ENCODE results near the gene RAPGEF3.

RAPGEF3 gene

DNA sequence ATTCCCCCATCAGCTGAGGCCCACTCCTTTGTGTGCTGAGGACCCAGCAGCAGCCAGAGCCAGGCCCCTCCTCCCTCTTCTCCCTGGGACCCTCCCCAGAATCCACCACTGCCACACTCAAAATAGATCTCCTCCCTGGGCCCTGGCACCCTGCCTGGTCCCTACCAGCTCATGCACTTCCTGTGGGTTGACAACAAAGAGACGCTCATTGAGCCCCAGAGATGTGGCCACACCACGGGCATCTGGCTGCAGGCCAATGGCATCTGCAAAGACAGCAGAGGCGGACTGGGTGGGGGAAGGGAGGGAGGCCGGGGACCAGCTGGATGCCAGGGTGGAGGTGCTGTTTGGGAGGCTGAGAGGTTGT, 17.4 kb downstream of the RAPGEF3 start:
- DNase-seq, result peak; percentile 34

DNA sequence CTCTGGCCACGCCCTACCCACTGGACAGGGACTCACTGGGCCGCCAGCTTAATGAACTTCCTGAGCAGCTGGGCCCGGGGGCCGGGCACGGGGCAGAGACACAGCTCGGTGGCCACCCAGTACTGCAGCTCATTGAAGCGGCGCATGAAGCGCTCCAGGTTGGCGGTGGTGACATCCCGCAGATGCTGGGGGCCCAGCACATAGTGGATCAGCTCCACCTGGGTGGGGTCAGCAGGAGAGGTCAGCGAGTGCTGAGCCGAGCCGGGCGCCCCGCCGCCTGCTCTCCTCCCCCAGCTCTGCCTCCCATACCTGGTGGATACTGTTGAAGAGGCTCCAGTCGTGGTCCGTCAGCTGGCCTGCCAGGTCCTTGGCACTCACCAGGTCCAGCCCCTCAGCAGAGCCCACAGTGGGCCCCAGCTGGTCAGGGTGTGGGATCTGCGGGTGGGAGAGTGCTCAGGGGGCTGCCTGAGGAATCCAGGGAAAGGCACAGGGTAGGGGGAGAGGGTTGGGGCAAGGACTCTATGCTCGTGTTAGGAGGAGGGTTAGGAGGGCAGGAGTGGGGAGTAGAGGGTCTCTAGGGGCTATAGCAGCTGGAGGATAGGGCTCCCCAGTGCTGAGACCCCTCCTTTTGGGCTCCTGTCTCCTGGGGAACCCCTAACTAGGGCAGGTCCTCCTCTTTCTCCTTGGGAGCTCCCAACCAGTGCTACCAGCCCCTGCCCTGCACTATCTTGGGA, 17.9 kb downstream of the RAPGEF3 start:
- DNase-seq, result no peak

DNA sequence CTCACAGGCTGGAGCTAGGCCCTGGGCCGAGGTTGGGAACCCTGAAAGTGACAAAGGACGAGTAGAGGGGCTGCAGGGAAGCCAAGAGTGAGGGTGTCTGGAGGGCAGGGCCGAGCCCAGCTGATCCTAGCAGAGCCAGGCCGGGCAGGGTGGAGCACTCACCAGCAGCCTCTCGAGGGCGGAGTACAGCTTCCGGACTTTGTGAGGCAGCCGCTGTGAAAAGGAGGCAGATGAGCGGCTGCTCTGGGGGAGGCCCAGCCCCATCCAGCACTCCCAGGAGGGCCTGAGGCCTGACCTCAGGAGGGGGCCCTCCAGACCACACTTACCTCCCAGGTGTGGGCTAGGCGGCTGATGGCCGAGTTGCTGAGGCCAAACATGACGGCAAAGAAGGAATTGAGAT, 18.7 kb downstream of the RAPGEF3 start:
- DNase-seq, result no peak

DNA sequence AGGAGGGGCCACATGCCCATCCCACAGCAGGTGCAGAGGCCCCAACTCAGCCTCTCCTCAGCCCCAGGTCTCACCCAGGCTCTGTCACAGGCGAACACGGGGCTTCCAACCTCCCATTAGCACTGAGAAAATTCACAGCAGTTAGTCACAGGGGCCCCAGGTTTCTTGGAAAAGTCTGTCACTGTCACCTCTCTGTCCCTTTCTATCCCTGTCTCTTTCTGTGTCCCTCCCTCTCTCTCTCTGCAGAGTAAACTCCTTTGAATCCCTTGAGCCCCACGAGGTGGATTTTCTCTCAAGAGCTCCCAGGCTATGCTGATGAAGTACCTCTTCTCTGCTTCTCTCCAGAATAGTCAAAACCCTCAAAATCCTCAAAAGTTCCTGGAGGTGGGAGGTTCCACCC, 19.4 kb downstream of the RAPGEF3 start:
- no peak for DNase-seq

DNA sequence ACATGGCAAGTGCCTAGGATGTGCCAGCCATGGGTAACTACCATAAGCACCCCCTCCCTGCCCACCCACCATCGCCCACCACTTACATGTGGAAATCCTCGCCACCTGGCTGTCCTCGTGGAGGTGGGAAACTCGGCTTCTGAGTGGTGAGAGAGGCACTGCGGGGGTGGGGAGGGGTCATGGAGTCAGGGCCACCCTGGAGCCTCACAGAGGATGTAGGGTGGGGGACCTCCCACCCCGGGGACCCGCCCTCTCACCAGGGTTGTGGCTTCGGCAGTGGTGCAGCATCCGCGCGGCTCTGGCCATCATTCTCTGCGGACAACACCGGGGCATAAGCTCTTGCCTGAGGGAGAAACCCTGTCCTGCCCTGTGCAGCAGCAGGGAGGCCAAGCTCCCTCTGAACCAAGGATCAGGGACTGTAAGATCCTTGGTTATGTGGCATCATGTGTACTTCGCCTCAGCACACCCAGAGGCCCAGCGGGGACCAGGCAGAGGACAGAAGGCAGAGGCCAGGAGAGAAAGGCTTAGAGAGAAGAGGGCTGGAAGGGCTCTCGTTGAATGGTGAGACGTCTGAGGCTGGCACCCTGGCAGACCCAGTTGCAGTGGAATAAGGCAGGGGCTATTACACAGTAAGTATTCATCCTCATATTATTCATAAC, 20.6 kb downstream of the RAPGEF3 start:
- DNase-seq, result no peak

DNA sequence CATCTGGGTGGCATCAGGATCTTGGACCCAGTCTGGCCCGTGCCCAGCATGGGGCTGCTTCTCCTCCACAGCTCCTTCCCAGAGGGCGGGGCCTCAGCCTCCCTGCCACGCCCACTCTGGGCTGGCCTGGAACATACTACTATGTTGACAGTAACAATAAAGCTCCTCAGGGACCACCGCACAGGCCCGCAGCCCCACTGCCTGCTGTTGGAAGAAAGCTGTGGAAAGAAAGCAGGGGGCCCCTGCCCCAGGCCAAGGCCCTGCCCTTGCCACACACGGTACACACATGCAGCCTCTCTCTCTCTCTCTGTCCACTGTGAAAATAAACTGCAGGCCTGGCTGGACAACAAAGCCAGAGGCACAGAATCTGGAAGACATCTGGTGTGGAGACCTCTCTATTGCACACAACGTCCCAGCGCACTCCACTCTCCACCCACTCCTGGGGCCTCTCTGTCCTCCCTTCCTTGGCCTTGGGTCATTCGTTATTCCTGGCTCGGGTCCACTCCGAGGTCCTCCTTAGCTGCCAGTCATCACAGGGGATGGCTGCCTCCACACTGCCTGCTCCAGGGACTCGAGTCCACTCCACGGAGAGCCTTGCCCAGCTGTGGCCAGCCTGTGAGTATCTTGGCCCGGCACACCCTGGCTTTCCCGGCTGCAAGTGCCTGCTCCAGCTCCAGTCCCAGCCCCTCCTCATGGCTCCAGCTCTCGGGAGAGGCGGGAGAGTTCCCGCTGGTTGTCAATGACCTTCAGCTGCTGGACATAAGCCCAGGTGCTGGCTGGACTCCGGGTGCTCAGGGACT, 21.6 kb downstream of the RAPGEF3 start:
- no peak for DNase-seq

DNA sequence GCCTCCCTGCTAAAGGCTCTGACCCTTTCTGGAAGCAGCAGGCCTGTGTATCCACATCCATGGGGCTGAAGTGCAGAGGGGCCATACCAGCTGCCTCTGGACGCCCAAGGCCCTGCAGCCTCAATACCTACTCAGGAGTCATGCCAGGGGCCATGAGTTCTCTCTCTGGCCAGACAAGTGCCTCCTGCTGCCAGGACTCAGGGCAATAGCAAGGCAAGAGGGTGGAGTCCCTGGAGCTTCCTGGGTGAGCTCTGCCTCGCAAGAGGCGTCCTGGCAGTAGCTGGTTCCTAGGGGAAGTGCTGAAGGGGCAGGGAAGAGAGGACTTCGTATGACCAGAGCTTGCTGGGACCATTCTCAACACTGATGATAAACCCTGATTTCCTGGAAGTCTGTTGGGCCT, 22.5 kb downstream of the RAPGEF3 start:
- DNase-seq, result no peak

DNA sequence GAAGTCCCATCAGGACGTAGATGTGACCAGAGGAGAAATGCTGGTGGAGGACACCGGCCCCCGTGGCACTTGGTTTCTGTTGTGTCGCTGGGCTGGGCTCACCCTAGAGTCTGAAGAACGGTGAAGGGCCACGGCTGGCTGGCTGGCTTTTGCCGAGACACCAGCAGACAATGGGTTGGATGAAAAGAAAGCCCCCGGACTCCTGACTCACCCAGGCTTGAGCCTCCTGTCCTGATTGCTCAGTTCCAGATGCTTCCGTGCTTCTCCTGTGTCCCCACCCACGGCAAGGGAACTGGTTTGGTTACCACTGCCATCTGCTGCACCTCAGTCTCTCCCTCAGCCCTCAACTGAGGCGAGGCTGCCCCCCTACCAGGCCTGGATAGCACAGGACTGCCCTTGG, 23.0 kb downstream of the RAPGEF3 start:
- no peak for DNase-seq

DNA sequence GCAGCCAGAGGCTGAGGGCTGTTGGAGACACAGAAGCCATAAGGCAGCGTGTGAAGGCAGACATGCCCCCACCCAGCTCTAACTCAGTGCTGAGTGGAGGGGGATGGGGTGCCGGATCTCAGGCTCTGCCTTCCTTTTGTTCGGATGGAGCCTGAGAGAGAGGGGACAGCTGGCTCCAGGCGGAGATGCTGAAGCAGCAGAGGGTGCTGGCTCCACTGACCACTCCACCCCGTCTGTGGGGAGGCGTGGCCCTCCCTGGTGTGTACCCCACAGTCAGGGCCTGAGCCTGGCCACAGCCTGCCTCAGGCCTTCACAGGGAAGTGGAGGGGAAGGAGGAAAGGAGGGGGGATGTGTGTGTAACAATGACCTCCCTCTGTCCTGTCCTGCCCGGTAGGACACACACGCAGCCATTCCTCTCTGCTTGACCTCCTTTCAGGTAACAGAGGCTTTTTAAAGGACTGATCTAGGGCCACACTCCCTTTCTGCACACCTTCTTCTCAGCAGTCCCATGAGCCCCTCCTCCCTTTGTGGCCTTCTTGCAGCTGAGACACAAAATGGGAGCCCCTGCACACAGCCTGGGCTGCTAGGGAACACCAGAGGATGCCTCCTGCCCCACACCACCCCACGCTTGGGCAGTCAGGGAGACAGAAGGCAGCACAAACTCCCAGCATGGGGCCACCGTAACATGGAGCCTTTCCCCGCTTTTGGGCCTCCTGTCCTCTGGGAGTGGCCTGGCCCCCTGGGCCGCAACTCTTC, 23.8 kb downstream of the RAPGEF3 start:
- DNase-seq, result no peak

DNA sequence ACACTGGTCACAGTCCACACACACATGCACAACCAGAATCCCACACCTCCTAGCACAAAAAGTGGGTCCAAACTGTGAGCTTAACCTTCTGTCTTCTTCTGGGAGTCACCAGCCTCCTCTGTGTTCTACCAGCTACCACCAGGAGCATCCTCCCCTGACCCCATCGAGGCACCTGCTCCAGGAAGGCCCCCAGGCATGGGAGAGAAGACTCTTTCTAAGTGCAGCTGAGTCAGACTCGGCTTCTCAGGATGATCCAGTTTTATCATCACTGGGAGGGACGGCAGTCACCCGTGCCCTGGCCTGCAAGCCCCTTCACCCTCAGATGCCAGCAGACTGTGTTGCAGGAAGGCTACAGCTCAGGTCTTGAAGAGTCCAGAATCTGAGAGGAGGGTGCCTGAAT, 25.5 kb downstream of the RAPGEF3 start:
- DNase-seq, result no peak

DNA sequence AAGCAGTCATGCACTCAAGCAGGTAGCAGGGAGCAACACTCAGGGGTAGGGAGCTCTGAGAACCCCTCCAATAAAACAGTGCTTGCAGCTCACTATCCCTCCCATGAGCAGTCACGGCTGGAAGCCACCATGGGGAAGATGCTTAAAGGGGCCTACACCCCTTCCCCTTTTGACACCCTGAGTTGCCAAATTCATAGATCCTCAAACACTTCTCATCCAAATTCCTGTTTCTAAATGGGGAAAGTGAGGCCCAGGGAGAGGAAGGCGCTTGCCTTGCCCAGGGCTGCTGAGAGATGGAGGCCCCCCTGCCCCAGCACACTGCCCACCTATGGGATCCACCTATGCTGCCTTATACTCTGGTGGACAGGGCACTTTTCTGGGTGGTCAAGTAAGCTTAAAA, 26.2 kb downstream of the RAPGEF3 start:
- DNase-seq, result no peak

DNA sequence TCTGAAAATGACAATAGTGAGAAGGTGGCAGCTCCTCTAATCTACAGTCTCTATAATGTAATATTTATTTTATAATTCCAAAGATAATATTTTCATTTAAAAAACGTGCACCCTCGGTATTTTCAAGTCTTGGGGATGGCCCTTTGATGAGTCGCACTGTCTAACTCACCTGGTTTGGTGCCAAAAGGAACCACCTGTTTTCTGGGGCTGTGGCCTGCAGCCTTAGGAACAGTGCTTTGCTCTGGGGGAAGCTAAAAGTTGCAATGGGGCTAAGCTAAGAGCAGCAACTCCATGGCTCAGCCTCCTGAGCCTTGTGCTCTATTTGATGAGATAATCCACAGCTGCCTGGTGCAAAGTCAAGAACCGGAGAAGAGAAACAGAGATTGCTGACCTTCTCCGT, 27.0 kb downstream of the RAPGEF3 start:
- no peak for DNase-seq

DNA sequence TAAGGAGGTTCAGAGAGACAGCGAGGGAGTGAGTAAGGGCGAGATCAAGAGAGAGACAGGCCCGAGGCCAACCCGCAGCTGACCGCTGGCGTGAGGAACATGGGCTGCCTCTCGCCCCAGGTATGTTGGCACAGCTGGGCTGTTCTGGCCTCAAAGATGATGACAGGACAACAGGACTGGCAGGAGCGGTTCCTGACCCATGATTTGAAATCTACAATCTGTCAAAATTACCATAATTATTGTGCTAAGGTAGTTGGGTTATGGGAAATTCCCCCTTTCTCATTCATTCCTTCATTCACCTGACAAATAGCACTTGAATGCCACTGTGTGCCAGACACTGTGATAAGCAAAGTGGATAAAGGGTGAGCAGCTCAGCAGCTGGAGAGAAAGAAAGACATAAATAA, 28.3 kb downstream of the RAPGEF3 start:
- DNase-seq, result no peak

DNA sequence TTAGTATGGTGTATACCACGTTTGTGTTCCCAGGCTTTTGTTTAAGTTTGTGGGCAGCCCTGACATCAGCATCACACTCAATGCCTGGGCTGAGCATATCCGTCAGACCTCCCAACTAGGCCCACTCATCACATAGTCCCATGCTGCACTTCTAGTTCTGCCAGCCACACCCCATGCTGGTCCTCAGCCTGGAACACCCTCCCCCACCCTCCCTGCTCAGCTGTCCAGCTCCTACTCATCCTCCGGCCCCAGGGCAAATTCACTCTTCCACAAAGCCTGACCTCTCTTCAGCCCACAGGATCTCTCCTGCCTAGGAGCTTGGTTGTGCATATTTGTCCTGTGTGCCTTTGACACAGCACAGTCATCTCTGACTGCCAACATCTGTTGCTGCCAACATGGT, 29.4 kb downstream of the RAPGEF3 start:
- no peak for DNase-seq

DNA sequence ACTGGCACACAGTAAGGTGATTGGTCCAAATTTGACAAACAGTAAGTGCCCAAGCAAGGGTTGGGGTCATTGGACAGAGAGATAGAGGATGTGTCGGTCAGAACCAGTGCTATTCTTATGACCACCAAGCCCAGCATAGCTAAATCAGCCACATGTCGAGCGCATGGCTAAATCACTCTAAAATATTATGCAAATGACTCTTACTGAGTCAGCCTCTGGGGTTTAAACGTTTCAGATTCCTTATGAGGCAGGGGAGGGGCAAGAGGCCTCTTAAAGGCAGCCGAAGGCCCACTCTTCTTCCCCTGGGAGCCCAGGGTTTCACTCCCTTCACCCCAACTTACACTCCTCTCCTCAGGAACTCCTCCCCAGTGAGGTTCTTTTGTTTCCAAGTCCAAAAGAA, 32.8 kb downstream of the RAPGEF3 start:
- DNase-seq, result no peak

DNA sequence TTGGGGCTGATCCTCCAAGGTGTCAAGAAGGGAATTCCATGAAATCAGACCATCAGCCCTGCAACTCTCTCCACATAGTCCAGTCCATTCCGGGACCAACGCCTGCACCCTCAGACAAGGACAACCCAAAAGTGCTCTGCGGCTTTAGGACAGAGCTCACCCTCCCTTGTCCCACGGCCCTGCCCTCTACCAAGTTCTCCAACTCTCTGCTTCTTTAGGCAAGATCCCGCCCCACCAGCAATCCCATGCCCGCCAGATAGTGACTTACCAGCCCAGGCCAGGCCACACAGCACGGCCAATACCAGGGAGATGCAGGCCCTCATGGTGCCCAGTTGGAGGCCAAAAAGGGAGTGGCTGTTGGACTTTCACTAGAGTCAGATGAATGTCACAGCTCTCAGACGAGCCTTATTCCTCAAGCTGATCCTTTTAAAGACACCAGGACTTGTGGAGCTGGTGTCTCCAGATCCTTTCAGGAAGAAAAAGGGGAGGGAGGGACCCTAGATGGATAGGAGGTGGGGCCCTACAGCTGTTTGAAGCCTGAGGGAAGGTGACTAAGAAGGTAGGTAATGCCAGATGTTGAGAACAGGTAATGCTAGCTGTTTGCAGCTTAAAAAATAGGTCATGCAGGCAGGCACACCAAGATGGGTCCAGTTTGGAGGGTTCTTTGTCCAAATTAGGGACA, 33.4 kb downstream of the RAPGEF3 start, which contains the start of gene ENDOU:
TSS of gene ENDOU (minus strand) at position 400 of the 682 bp plus-strand sequence. CDS start at position 323, 77 bp downstream.
- DNase-seq, result no peak

DNA sequence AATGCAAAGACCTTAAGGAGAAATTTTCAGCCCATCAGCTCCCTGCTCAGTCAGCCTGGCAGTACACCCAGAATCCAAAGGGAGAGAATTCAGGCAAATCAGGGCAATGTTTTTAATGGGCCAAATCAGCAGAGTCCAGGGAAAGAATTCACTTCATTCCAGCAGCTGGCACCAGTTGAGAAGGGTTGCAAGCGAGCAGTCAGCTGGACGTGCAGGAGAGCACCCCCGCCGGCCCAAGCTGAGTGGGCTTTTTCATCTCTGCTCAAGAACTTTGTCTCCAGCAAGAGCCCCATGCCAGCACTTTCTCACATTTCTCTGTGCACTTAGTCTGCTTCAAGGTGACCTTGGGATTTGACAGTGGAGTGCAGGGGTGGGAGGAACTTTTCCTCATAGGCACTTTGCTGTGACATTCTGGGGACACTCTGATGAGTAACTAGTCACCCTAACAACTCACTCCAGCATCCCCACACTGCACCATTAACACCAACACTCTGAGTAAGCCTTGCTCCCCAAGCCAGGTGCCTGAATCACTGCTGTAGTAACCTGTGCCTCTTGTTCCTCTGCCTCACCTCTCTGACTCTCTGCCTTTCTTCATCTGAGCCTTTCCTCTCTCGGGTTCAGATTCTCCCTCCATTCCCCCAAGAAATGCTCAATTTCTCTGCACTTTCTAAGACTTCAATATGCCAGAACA, 35.6 kb downstream of the RAPGEF3 start:
- DNase-seq, result no peak

DNA sequence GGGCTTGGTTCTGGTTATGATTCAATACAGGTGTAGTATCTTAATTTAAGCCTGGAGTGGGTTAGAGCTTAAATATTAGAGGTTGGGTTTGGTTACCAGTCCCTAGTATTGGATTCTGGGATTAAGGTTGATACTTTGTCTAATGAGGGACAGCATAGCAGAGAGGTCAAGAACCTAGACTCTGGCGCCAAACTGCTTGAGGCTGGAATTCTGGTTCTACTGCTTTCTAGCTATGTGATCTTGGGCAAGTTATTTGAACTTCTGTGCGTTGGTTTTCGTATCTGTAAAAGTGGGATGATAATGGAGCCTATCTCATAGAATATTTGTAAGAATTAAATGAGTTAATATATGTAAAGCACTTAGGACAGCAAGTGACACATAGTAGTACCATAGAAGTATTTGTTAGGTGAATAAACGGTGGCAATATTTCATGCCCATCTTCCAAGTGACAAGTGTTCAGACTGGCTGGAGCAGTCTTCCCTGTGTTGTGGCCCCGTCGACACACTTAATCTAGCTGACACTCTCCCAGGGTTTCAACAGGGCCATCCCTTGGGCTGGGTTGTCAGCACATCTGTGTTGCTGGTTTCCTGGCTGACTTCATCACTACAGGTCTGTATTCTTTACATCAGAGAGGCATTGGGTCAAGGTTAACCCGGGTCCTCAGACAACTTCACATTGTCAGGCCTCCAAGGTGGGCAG, 36.4 kb downstream of the RAPGEF3 start:
- no peak for DNase-seq

DNA sequence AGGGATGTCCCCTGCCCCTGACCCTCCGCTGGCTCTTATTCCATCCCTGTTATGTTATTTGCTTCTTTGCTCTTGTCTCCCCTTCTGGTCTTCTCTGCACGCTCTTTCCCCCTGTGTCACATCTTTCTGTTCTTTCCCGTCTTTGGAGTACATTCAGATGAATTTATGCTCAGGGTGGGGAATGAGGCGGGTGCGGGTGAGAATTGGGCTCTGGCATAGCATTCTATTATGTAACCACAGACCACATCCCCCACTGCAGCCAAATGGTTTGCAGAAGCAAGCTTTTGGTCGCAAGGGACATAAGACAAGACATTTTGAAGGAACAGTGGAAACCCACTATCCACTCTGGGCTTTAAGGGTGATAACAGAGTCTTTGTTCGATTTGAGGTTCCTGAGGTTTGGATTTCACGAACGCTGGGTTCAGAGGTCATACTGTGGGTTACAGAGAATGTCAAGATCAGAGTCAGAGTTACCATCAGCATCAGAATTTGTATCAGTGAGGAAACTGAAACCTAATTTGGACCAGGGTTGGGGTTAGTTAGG, 37.2 kb downstream of the RAPGEF3 start:
- no peak for DNase-seq

DNA sequence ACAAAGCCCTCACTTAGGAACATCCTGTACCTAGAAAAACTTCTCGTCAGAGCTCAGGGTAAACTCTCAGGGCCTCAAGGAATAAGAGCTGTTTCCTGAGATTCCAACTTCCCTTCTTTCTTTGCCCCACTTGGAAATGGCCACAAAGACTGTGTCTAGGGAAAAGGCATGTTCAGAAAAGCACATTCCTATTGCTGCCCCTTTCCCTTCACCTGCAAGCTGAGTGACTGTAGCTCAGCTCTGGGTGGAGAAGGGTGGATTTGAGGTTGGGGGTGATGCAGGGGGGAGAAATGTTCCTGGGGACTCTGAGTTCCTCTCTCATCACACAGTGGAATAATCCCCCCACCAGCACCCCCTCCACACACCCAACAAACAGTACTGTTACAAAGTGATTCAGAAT, 40.1 kb downstream of the RAPGEF3 start:
- no peak for DNase-seq
